NB4 (cell line): ENCODE results near the gene CD47.

Source experiments
- DNase-seq: peaks from one replicate; pipeline ENCODE4 v3.0.0; 2010; ENCODE audit warnings: low read depth
- H3K4me3 ChIP-seq: one replicate; pipeline ENCODE4 v1.5.1; 2011; ENCODE audit warnings: mild to moderate bottlenecking, low read depth, low read length, moderate library complexity
- CTCF ChIP-seq: IDR thresholded peaks from one replicate; pipeline ENCODE4 v1.5.1; 2012; ENCODE audit warnings: low read depth, low read length
- MAX ChIP-seq: IDR thresholded peaks from 2 replicates; pipeline ENCODE4 v1.6.1; 2011; ENCODE audit warnings: low read depth, low read length
- MYC ChIP-seq: IDR thresholded peaks from 2 replicates; pipeline ENCODE4 v1.6.1; 2011; ENCODE audit warnings: low read depth, low read length
- POLR2A ChIP-seq: IDR thresholded peaks from 2 replicates; pipeline ENCODE4 v1.6.1; 2011; ENCODE audit warnings: mild to moderate bottlenecking; ENCODE audit not compliant: insufficient read length; ENCODE audit errors: extremely low read depth

The CD47 gene

GRCh38 chr3:108030960-108031359 is 59.9 kb downstream of the CD47 start:
- H3K4me3 ChIP-seq = no peak overlapping the region
- TF ChIP-seq CTCF (no peak), MAX (no peak), POLR2A (no peak), MYC (no peak)
- no peak for DNase-seq

- H3K4me3 ChIP-seq = no peak overlapping the region
- no peak for TF ChIP-seq CTCF
- TF ChIP-seq MYC = no peak
- TF ChIP-seq MAX = no peak
- TF ChIP-seq POLR2A = no peak
- no peak for DNase-seq
These were observed 61.4 kb downstream of the CD47 start for GRCh38 chr3:108029466-108029865.

GRCh38 chr3:108028896-108029295 is 61.9 kb downstream of the CD47 start:
- DNase-seq = no peak
- TF ChIP-seq MAX (no peak), POLR2A (no peak), MYC (no peak), CTCF (no peak)
- H3K4me3 ChIP-seq = no peak overlapping the region

GRCh38 chr3:108025177-108025576 is 65.7 kb downstream of the CD47 start:
- TF ChIP-seq MAX (no peak), POLR2A (no peak), MYC (no peak), CTCF (no peak)
- no peak for DNase-seq
- no peak overlapping the region for H3K4me3 ChIP-seq

GRCh38 chr3:108024146-108024850 is 66.5 kb downstream of the CD47 start:
- no peak for DNase-seq
- H3K4me3 ChIP-seq = no peak overlapping the region
- TF ChIP-seq MYC (no peak), POLR2A (no peak), CTCF (no peak), MAX (no peak)
